Measurements from ENCODE around the gene PYGM. TPM values are rescaled to one million over a fixed set of nuclear protein-coding genes. Genes with fewer than 3 reads are reported as not detected.

The PYGM gene
- total RNA-seq, 1 experiment from 2014 or later = 1.4 TPM

DNA sequence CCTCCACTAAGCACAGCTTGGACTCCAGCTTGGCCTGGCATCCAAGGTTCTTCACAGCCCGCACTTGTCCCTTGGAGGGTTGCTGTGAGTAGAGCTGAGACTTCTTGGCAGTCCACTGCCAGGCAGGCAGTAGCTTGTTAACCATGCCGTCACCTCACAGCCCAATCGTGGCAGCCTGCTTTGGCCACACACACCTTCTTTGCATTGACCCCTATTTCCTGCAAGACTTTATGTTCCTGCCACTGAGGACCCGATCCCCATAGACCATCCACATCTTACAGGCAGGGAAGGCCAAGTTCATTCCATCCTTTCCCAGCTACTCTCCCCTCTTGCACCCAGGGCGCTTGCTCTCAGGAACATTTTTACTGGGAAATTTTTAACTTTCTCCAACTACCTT lies 2.5 kb upstream of the PYGM start:
- no peaks in the 10 kb centered on the region for H3K4me1 Mint-ChIP-seq (ENCODE audit: low read depth, unreplicated experiment)

DNA sequence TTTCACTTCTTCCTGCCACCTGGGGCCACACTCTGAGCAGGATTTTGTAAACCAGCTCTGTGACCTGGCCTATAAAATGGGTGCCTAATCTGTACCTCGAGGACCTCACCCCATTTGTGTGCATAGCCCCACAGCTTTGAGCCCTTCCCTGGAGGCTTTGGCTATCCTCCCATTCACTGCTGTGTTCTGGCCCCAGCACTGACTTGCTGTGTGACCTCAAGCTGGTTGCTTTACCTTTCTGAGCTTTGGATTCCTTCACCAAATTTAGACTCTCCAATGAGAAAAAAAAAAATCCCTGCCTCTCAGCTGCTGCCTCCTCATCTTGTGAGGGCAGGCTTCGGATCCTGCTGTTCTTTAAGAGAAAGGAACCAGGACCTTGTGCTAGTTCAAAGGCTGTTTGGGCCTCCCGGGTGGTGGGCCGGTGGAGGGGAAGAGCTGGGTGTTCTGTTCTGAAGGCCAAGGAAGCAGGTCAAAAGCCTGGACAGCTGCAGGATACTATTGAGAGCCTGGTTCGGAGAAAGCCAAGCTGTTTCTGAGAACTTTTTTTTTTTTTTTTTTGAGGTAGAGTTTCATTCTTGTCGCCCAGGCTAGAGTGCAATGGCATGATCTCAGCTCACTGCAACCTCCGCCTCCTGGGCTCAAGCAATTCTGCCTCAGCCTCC lies 1.1 kb upstream of the PYGM start:
- Mint-ChIP-seq H3K27me3 (ENCODE audit: insufficient read depth, unreplicated experiment) (no peaks in the 10 kb centered on the region), H3K4me3 (ENCODE audit: unreplicated experiment) (no peak overlapping the region), H3K4me1 (ENCODE audit: low read depth, unreplicated experiment) (no peaks in the 10 kb centered on the region), H3K27ac (ENCODE audit: unreplicated experiment) (peak overlapping the region; percentile 79), H3K9me3 (ENCODE audit: unreplicated experiment) (no peaks in the 10 kb centered on the region), H3K36me3 (ENCODE audit: insufficient read depth, unreplicated experiment) (peaks cover 78% of the 10 kb centered on the region)
- H3K9me3 ChIP-seq = no peaks in the 10 kb centered on the region
- peaks cover 8% of the 10 kb centered on the region for H3K36me3 ChIP-seq (ENCODE audit: control insufficient read depth, insufficient read depth, low read length)
- intact Hi-C loops (cut with micrococcal nuclease; ENCODE audit: unreplicated experiment) = no loop called here
- no peak overlapping the region for H3K4me3 ChIP-seq (ENCODE audit: low read depth, low read length)
- DNase-seq = peak in 1 of 2 experiments; percentile 23
- CTCF ChIA-PET = interaction anchor here (0.6 to 0.7 kb wide), 2 partner anchors 72 to 782 kb away, joined by 3 read pairs; no protein-coding TSS in a partner anchor
- POLR2A ChIA-PET = interaction anchor here (0.6 to 2.1 kb wide), 6 partner anchors 15 to 1110 kb away, joined by 3 to 10 read pairs (median 4); partner anchors contain the start of gene SF1
- no peaks in the 10 kb centered on the region for H3K4me1 ChIP-seq
- BruUV-seq (replicated peaks) = no TSS peak
- H3K27me3 ChIP-seq (replicated peaks; ENCODE audit: control insufficient read depth, insufficient read depth, low read length) = no peaks in the 10 kb centered on the region
- TF ChIP-seq, protein P1, sequence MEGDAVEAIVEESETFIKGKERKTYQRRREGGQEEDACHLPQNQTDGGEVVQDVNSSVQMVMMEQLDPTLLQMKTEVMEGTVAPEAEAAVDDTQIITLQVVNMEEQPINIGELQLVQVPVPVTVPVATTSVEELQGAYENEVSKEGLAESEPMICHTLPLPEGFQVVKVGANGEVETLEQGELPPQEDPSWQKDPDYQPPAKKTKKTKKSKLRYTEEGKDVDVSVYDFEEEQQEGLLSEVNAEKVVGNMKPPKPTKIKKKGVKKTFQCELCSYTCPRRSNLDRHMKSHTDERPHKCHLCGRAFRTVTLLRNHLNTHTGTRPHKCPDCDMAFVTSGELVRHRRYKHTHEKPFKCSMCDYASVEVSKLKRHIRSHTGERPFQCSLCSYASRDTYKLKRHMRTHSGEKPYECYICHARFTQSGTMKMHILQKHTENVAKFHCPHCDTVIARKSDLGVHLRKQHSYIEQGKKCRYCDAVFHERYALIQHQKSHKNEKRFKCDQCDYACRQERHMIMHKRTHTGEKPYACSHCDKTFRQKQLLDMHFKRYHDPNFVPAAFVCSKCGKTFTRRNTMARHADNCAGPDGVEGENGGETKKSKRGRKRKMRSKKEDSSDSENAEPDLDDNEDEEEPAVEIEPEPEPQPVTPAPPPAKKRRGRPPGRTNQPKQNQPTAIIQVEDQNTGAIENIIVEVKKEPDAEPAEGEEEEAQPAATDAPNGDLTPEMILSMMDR (IDR thresholded peaks at IDR 0.05; ENCODE audit: insufficient read depth in 1 of 2, low read depth in 1 of 2, low read length in 1 of 2, severe bottlenecking in 1 of 2, unreplicated experiment in 1 of 2) = no peak

More for the DNA sequence above, 2.5 kb upstream of the PYGM start:
- POLR2A ChIA-PET = interaction anchor here (1.2 kb wide), 1 partner anchor 17 kb away, joined by 4 read pairs; no protein-coding TSS in a partner anchor
- H3K36me3 Mint-ChIP-seq (ENCODE audit: insufficient read depth, unreplicated experiment) = peaks cover 92% of the 10 kb centered on the region
- BruUV-seq (replicated peaks) = no TSS peak
- H3K9me3 Mint-ChIP-seq (ENCODE audit: unreplicated experiment) = no peaks in the 10 kb centered on the region
- H3K9me3 ChIP-seq = no peaks in the 10 kb centered on the region
- TF ChIP-seq, protein P1 (IDR thresholded peaks at IDR 0.05; ENCODE audit: insufficient read depth in 1 of 2, low read depth in 1 of 2, low read length in 1 of 2, severe bottlenecking in 1 of 2, unreplicated experiment in 1 of 2) = no peak
- H3K27ac Mint-ChIP-seq (ENCODE audit: unreplicated experiment) = peak overlapping the region; percentile 53
- intact Hi-C loops (cut with micrococcal nuclease; ENCODE audit: unreplicated experiment) = no loop called here
- peak in 1 of 2 experiments; percentile 40 for DNase-seq
- no peaks in the 10 kb centered on the region for H3K4me1 ChIP-seq
- H3K4me3 Mint-ChIP-seq (ENCODE audit: unreplicated experiment) = no peak overlapping the region
- H3K27me3 Mint-ChIP-seq (ENCODE audit: insufficient read depth, unreplicated experiment) = no peaks in the 10 kb centered on the region
- no peak overlapping the region for H3K4me3 ChIP-seq (ENCODE audit: low read depth, low read length)
- CTCF ChIA-PET = interaction anchor here (0.6 kb wide), 1 partner anchor 88 kb away, joined by 3 read pairs; no protein-coding TSS in a partner anchor
- H3K27me3 ChIP-seq (replicated peaks; ENCODE audit: control insufficient read depth, insufficient read depth, low read length) = no peaks in the 10 kb centered on the region
- H3K36me3 ChIP-seq (ENCODE audit: control insufficient read depth, insufficient read depth, low read length) = peaks cover 16% of the 10 kb centered on the region

DNA sequence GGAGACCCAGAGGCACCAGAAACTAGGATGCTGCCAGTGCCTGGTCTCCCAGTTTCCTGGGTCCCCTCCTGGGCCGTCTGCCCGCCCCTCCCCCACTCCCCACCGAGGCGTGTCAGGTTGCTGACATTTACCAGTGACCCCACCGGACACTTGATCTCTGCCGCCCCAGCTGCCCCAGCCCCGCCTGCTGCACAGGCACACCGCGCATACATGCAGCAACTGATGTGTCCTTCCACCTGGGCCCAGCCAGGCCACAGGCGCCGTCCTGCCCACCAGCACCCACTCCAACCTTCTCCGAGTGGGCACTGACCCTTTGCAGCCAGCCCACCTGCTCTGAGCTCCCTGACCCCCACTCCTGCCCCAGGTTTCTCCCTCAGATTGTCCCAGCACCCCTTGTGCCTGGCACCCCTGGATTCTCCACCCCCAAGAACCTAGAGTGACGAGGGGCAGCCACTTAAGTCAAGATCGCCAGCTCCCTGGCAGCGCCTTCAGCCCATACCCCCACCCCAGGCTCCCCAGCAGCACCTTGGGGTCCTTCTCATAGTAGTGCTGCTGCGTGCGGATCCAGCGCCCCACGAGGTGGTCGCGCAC lies 548 bp downstream of the PYGM start:
- POLR2A ChIA-PET = interaction anchor here (2.1 kb wide), 1 partner anchor 19 kb away, joined by 10 read pairs; the partner anchor contains the start of gene SF1
- Mint-ChIP-seq H3K36me3 (ENCODE audit: insufficient read depth, unreplicated experiment) (peaks cover 61% of the 10 kb centered on the region), H3K4me1 (ENCODE audit: low read depth, unreplicated experiment) (no peaks in the 10 kb centered on the region), H3K4me3 (ENCODE audit: unreplicated experiment) (no peak overlapping the region), H3K9me3 (ENCODE audit: unreplicated experiment) (no peaks in the 10 kb centered on the region), H3K27me3 (ENCODE audit: insufficient read depth, unreplicated experiment) (no peaks in the 10 kb centered on the region), H3K27ac (ENCODE audit: unreplicated experiment) (peak overlapping the region; percentile 55)
- DNase-seq = peak in 1 of 2 experiments; percentile 43
- Histone ChIP-seq H3K27me3 (replicated peaks; ENCODE audit: control insufficient read depth, insufficient read depth, low read length) (no peaks in the 10 kb centered on the region), H3K4me3 (ENCODE audit: low read depth, low read length) (no peak overlapping the region), H3K4me1 (no peaks in the 10 kb centered on the region), H3K9me3 (no peaks in the 10 kb centered on the region), H3K36me3 (ENCODE audit: control insufficient read depth, insufficient read depth, low read length) (peaks cover 3% of the 10 kb centered on the region; the same call in 1 of the 2 replicates)
- no TSS peak for BruUV-seq (replicated peaks)
- TF ChIP-seq, protein P1 (IDR thresholded peaks at IDR 0.05; ENCODE audit: insufficient read depth in 1 of 2, low read depth in 1 of 2, low read length in 1 of 2, severe bottlenecking in 1 of 2, unreplicated experiment in 1 of 2) = no peak
- intact Hi-C loops (cut with micrococcal nuclease; ENCODE audit: unreplicated experiment) = no loop called here
- CTCF ChIA-PET = interaction anchor here (0.6 kb wide), 1 partner anchor 976 kb away, joined by 4 read pairs; no protein-coding TSS in a partner anchor

Measured in Caco-2 (cell line).